ENCODE measurements around the gene C2CD4D. TPM values are rescaled to one million over a fixed set of nuclear protein-coding genes. Genes with fewer than 3 reads are reported as not detected.

Gene C2CD4D
- total and polyA plus RNA-seq, 2 of the 13 experiments (the other 11 are each of a cell fraction or from before 2014, with no cell fraction given): not detected

- TF ChIP-seq ZNF614 (CRISPR knock-in tag; IDR thresholded peaks at IDR 0.05; ENCODE audit: borderline replicate concordance) (no peak), PCBP2 (optimal IDR thresholded peaks at IDR 0.05; ENCODE audit: low read depth, low read length, poor library complexity, severe bottlenecking) (no peak), NKX3-1 (CRISPR knock-in tag; IDR thresholded peaks at IDR 0.05) (peak; percentile 86), ZNF530 (CRISPR knock-in tag; IDR thresholded peaks at IDR 0.05; ENCODE audit: low read depth) (0 out of 2 replicates have a peak, but pooled peaks have one; percentile 31), HNRNPUL1 (IDR thresholded peaks at IDR 0.05; ENCODE audit: low read depth, low read length) (no peak), KAT7 (CRISPR knock-in tag; IDR thresholded peaks at IDR 0.05; ENCODE audit: borderline replicate concordance) (no peak; the same call in 1 of the 2 replicates), ZNF12 (CRISPR knock-in tag; IDR thresholded peaks at IDR 0.05) (no peak), BCLAF1 (IDR thresholded peaks at IDR 0.05) (no peak), USF2 (IDR thresholded peaks at IDR 0.05; ENCODE audit: low read depth, low read length) (no peak), USF2 (CRISPR knock-in tag; IDR thresholded peaks at IDR 0.05; ENCODE audit: borderline replicate concordance) (no peak), DZIP1 (CRISPR knock-in tag; IDR thresholded peaks at IDR 0.05) (0 out of 2 replicates have a peak, but pooled peaks have one; percentile 68), PRPF4 (IDR thresholded peaks at IDR 0.05; ENCODE audit: low read depth, low read length, poor library complexity, severe bottlenecking) (no peak), MED1 (CRISPR knock-in tag; IDR thresholded peaks at IDR 0.05) (peak; percentile 44), THYN1 (CRISPR knock-in tag; IDR thresholded peaks at IDR 0.05; ENCODE audit: borderline replicate concordance, low read depth) (no peak), RBM39 (IDR thresholded peaks at IDR 0.05; ENCODE audit: low read depth, low read length, poor library complexity, severe bottlenecking) (peak; percentile 72), CTCF (CRISPR knock-in tag; IDR thresholded peaks at IDR 0.05) (peak; percentile 72), ZNF260 (CRISPR knock-in tag; IDR thresholded peaks at IDR 0.05; ENCODE audit: borderline replicate concordance, low read depth) (no peak), KLF13 (CRISPR knock-in tag; IDR thresholded peaks at IDR 0.05) (0 out of 2 replicates have a peak, but pooled peaks have one; percentile 64), SCMH1 (CRISPR knock-in tag; IDR thresholded peaks at IDR 0.05; ENCODE audit: borderline replicate concordance) (no peak)
These were observed 49.3 kb downstream of the C2CD4D start, which contains the start of gene TDRKH (continued) for GRCh38 chr1:151790071-151790939.

Measured in HepG2 (cell line).